Endometrium (tissue), 2 donors: ENCODE results near the gene DNAJC11.
"Not testable (repeated sequence)": the region's sequence is repeated elsewhere in the genome, so short reads cannot be mapped to it uniquely, and the experiment has no call there.

ENCODE experiments used
- FAIRE-seq: peaks from 2 replicates; lab custom pipeline; 2012; peaks lifted over from hg19 to GRCh38; lab: Jason Lieb, UNC
- donor health status: control.
- donor health status: control.

Gene DNAJC11

DNA sequence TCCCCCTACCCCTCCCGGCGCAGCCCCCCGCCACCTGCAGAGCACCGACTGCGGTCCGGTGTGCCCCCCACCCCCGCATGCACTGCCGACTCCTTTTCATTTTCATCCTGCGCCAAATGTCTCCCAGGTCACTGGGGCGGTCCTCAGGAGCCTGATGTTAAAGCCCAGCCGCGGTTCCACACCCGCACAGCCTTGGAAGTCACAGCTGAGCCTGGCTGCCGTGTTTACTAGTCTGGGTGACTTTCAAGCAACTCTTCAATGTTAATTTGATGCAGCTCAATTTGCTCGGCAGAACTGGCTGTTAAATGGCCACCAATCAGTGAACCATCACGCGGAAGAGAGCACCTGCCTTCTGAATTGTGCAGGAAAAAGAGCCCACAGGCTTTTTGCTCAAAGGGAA lies 49.7 kb downstream of the DNAJC11 start:
- FAIRE-seq, result no peak

DNA sequence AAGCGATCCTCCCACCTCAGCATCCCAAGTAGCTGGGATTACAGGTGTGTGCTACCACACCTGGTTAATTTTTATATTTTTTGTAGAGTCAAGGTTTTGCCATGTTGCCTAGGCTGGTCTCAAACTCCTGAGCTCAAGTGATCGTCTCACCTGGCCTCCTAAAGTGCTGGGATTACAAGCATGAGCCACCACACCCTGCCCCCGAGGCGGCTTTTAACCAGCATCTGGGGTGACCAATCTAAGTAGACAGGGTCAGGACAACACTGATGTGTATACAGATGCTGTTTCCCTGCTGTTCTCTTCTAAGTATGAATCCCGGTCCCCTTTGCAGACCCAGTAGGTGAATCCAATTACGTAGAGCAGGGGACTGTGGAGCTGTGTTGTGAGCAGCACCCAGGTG lies 53.1 kb downstream of the DNAJC11 start:
- FAIRE-seq, result no peak

GRCh38 chr1:6646499-6647148 lies 55.0 kb downstream of the DNAJC11 start:
- no peak for FAIRE-seq

GRCh38 chr1:6645018-6645417 lies 56.6 kb downstream of the DNAJC11 start:
- no peak for FAIRE-seq

- FAIRE-seq, result not testable (repeated sequence)
Measured at GRCh38 chr1:6640867-6641266, 60.7 kb downstream of the DNAJC11 start.

- no peak for FAIRE-seq
Measured at GRCh38 chr1:6638226-6638625, 63.4 kb downstream of the DNAJC11 start.

DNA sequence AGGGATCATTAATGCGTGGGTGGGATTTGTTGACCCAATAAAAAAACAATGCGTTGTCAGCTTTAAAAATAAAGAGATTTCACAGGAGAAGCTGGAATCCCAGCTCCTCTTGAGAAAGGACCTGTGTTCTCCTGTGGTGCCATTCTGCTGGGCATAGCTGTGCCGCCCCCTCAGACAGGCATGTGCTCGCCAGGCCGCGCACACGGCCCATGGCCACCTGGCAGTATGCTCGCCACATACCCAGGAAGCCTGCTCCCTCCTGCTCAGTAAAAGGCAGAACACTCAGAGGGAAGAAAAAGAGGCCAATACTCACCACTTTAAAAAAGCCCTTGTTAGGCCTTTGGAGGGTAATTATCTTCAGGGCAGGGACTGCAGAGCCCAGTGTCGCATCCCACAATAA lies 63.8 kb downstream of the DNAJC11 start:
- FAIRE-seq, result no peak

DNA sequence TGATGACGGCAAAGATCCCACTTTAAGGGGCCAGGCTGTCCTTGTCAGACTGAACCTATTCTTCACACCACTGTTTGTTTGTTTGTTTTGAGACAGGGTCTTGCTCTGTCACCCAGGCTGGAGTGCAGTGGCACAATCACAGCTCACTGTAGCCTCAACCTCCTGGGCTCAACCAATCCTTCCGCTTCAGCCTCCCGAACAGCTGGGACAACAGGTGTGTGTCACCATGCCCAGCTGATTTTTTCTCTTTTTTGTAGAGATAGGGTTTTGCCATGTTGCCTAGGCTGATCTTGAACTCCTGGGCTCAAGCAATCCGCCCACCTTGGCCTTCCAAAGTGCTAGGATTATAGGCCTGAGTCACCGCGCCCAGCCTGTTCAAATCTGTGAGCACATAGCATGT lies 64.8 kb downstream of the DNAJC11 start:
- FAIRE-seq, result not testable (repeated sequence)

DNA sequence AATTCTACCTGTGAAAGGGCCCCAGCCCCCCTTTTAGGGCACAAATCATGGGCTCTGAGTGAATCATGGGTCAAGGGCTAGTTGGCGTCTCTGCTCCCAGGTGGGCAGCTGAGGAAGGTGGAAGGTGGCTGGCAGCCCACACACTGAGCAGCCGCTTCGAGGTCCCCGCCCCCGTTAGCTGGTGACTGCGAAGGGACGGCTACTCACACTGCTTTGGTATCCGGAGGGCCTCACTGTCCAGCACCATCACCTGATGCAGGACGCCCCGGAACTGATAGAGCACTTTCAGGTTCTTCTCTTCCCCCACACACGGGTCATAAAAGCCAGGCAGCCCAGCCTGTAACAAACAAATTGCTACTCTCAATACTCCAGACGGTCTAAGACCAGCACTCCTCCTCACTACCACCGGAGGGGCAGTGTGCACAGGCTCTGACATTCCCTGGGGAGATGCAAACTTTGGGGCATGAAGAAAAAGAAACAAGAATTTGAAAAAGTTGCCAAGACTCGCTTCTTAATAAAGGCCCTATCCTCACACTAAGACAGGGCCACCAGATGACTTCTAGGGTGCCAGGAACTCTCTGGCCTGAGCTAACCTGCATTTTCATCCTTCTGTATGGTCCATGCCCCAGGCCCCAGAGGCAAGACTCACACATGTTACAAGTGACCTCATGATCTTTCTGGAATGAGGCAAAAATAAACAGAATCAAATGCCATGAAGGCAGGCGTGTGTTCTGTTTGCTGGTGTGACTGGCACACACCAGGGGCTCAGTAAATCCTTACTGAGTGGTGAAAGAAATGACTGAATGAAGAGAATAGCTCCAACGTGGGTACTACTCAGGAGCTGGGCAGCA lies 65.5 kb downstream of the DNAJC11 start:
- FAIRE-seq, result no peak

- no peak for FAIRE-seq
Measured at GRCh38 chr1:6635161-6635909, 66.3 kb downstream of the DNAJC11 start.

DNA sequence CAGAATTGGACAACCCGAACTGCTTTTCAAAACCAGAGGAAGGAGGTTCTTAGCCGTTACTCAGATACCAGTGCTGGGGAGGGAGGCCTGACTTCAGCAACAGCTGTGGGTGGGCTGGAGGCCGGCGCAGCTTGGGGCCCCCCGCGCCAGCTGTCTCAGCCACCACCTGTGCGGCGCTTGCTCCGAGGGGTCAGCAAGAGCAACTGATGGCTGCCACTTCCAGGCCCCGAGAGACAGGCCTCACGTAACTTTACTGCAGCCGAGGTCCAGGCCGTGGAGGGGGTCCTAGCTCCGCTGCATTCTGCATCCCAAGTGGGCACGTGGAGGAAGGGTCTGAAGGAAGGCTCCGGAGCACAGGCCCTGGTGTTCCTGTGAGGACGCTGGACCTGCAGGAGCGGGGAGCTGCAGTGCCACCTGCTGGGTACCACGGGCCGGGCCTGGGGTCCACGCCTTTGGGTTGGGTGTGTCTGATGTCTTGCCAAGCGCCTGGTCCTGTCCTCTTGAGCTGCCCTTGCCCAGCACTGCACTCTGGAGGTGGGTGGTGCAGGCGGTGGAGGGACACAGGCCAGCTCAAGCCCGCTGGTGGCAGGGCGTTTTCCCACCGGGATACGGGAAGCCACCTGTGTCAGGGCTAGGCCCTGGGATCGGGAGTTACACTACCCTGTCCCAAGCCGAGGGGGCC lies 67.1 kb downstream of the DNAJC11 start:
- FAIRE-seq, result no peak

- FAIRE-seq, result no peak
Measured at GRCh38 chr1:6632588-6633514, 68.8 kb downstream of the DNAJC11 start.

GRCh38 chr1:6631058-6631457 lies 70.6 kb downstream of the DNAJC11 start:
- no peak for FAIRE-seq

DNA sequence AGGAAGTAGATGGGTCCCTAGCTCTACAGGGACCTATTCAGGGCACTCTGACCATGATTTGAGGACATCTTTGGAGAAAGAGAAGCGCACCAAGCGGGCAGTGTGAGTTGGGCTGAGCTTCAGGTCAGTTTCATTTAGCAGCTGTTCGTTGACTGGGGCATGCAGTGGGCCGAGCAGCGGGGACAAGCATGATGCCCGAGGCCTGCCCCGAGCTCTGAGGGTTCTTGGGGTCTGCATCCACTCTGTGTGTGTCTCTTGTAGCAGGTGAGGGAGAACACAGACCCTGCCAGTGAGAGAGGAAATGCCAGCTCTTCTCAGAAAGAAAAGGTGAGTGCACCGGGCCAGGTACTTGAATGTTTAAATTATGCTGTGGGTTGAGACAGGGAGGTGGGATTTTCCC lies 71.6 kb downstream of the DNAJC11 start:
- no peak for FAIRE-seq

DNA sequence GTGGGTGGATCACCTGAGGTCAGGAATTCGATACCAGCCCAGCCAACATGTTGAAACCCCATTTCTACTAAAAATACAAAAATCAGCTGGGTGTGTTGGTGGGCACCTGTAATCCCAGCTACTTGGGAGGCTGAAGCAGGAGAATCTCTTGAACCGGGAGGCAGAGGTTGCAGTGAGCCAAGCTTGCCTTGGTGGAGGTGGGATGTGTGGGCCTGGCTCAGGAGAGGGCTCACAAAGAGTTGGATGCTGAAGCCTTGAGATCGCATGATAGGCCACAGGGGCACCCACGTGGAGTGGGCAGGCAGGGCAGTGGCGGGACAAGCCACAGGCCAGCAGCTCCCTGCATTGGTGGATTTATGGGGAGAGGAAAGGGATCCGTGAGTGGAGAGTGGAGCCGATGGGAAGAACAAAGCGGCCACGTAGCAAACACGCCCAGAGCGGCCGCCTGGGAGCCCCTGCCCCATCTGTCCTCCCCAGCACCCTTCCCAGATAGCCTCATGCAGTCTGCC lies 72.6 kb downstream of the DNAJC11 start:
- FAIRE-seq, result no peak

DNA sequence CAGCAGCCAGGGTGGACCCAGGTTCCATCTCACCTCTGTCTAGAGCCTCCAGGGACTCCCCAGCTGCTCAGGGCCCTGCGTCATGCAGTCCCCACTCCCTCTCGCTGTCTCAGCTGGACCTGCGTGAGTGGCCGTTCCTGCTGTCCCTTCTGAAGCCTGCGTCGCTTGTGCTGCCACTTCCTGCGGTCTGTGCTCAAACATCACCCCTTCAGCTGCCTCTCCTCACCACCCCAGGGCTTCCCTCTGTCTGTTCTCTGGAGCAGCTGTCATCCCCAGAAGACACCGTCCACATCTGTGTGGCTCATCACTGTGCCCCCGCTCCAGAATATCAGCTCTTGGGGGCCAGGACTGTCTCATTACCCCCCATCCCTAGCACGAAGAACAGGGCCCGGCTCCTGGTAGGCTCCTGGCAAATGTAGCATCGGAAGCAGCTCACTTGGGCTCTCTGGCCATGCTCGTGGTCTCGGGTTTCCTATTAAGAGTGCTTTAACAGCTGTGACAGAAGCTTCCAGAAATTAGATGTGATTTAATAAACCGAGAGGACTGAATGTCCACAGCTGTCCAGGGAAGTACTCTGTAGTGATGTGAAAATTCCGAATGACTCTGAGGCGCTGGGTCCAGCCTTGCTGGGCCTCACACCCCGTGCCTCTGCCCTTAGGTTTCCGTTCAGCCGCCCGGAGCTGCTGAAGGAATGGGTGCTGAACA lies 73.6 kb downstream of the DNAJC11 start:
- no peak for FAIRE-seq

DNA sequence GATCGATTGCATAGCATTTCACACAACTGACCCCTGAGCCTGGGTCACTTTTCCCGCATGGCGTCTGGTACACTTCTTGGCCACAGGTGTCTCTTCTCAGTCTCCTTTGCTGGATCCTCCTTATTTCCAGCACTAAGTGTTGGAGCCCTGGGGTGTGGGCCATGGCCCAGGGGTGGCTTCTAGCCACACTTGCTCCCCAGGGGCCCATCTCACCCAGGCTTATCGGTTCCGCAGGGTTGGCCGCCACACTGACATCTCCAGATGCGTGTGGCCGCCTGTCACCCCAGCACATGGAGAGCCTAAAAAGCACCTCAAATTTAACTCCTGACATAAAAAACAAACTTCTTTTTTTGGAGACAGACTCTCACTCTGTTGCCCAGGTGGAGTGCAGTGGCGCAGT lies 74.6 kb downstream of the DNAJC11 start:
- FAIRE-seq, result no peak

- FAIRE-seq, result no peak
Measured at GRCh38 chr1:6625584-6626149, 75.9 kb downstream of the DNAJC11 start.

DNA sequence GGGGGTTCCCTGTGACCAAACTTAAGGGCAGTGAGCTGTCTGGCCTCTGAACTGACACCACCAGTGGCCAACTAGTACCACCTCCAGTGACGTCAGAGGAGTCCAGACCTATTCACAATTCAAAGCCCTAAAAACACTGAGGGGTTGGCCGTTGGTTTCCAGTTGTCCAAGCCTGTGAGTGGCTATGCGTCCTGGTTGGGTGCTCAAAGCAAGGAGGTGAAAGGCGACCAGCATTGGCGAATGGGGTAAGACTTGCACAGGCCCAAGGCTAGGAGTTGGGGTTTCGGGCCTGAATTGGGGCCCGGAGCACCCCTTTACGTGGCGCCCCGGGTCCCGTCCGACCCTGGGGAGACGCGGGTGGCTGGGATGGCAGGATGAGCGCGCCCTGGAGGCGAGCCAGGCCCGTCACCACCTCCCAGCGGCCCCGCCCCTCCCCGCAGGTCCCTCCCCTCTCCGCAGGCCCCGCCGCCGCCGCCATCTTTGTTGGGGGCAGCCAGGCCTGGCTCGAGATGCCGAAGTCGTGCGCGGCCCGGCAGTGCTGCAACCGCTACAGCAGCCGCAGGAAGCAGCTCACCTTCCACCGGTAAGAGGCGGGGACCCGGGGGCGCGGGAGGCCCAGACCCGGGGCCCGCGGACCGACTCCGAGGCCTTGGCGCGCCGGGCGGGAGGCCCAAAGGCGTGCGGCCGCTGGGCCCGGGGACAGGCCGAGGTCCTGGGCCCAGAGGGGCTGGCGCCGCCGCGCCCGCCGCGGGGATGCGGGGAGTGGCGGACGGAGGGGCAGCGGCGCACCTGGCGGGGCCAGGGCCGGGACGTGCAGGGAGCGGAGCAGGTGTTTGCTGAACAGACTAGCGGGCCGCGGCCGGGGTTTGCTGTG lies 76.7 kb downstream of the DNAJC11 start, which contains the start of gene THAP3:
THAP3 (plus strand) TSS at position 159 of the 874 bp plus-strand sequence; CDS start at position 510, 351 bp downstream.
- FAIRE-seq, result no peak
